ENCODE results near the gene TMEM123.
A peak's percentile ranks its signal among the peaks of the same experiment; 100 is the strongest.

Gene TMEM123

DNA sequence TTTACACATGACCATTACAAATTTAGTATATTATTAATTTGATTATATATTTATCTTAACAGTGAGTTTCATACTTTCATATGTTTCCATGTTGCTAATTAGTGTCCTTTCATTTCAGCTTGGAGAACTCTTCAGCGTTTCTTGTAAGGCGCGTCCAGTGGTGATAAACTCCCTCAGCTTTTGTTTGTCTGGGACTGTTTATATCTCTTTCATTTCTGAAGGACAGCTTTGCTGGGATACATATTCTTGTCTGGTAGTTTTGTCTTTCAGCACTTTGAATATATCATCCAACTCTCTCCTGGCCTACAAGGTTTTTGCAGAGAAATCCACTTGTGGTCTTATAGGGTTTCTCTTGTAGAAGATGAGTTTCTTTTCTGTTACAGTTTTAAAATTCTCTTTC, 93.2 kb downstream of the TMEM123 start:
- no peaks in the 10 kb centered on the region for H3K4me1 ChIP-seq (ENCODE audit: control insufficient read depth, insufficient read depth, low read length)
- H3K27ac ChIP-seq (ENCODE audit: low read length), result no peak overlapping the region
- H3K36me3 ChIP-seq (ENCODE audit: control insufficient read depth in 2 of 2, insufficient read depth in 2 of 2, low read length in 2 of 2), result peaks cover 9 to 21% of the 10 kb centered on the region in 2 donors
- H3K27me3 ChIP-seq (ENCODE audit: control insufficient read depth in 1 of 2, insufficient read depth in 2 of 2, low read length in 2 of 2), result no peaks in the 10 kb centered on the region
- no peak overlapping the region for H3K9ac ChIP-seq (ENCODE audit: low read length in 2 of 2)
- no peaks in the 10 kb centered on the region for H3K9me3 ChIP-seq (ENCODE audit: control insufficient read depth in 2 of 2, low read length in 2 of 2)
- no peak overlapping the region for H3K4me3 ChIP-seq (ENCODE audit: low read length in 2 of 2)

DNA sequence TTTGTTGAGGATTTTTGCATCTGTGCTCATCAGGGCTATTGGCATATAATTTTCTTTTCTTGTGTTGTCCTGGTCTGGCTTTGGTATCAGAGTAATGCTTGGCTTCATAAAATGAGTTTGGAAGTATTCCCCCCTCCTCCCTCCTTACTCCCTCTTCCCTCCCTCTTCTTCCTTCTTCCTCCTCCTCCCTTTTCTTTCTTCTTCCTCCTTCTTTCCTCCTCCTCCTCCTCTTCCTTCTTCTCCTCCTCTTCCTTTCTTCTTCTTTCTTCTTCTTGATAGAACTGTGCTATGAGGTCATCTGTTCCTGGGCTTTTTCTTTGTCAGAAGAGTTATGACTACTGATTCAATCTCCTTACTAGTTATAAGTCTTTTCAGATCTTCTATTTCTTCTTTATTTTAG, 95.4 kb downstream of the TMEM123 start:
- Histone ChIP-seq H3K9me3 (ENCODE audit: control insufficient read depth in 2 of 2, low read length in 2 of 2) (no peaks in the 10 kb centered on the region), H3K27me3 (ENCODE audit: control insufficient read depth in 1 of 2, insufficient read depth in 2 of 2, low read length in 2 of 2) (no peaks in the 10 kb centered on the region), H3K36me3 (ENCODE audit: control insufficient read depth in 2 of 2, insufficient read depth in 2 of 2, low read length in 2 of 2) (peaks cover 9 to 18% of the 10 kb centered on the region in 2 donors), H3K27ac (ENCODE audit: low read length) (no peak overlapping the region), H3K4me1 (ENCODE audit: control insufficient read depth, insufficient read depth, low read length) (no peaks in the 10 kb centered on the region), H3K9ac (ENCODE audit: low read length in 2 of 2) (no peak overlapping the region), H3K4me3 (ENCODE audit: low read length in 2 of 2) (no peak overlapping the region)

- H3K9ac ChIP-seq (ENCODE audit: low read length in 2 of 2), result peak overlapping the region; percentile 96 to 98
- peak overlapping the region; percentile 93 to 94 for H3K4me3 ChIP-seq (ENCODE audit: low read length in 2 of 2)
- H3K27ac ChIP-seq (ENCODE audit: low read length), result peak overlapping the region; percentile 94
- H3K9me3 ChIP-seq (ENCODE audit: control insufficient read depth in 2 of 2, low read length in 2 of 2), result no peaks in the 10 kb centered on the region
- H3K36me3 ChIP-seq (ENCODE audit: control insufficient read depth in 2 of 2, insufficient read depth in 2 of 2, low read length in 2 of 2), result peaks cover 2 to 6% of the 10 kb centered on the region in 2 donors
- no peaks in the 10 kb centered on the region for H3K27me3 ChIP-seq (ENCODE audit: control insufficient read depth in 1 of 2, insufficient read depth in 2 of 2, low read length in 2 of 2)
- H3K4me1 ChIP-seq (ENCODE audit: control insufficient read depth, insufficient read depth, low read length), result peaks cover 10% of the 10 kb centered on the region
These were observed 104.8 kb downstream of the TMEM123 start for GRCh38 chr11:102347462-102348370.

- peak within 1 kb of the TSS; percentile 93 to 94 for H3K4me3 ChIP-seq (ENCODE audit: low read length in 2 of 2)
- peaks cover 2 to 6% of the 10 kb centered on the region in 2 donors for H3K36me3 ChIP-seq (ENCODE audit: control insufficient read depth in 2 of 2, insufficient read depth in 2 of 2, low read length in 2 of 2)
- no peaks in the 10 kb centered on the region for H3K9me3 ChIP-seq (ENCODE audit: control insufficient read depth in 2 of 2, low read length in 2 of 2)
- no peaks in the 10 kb centered on the region for H3K27me3 ChIP-seq (ENCODE audit: control insufficient read depth in 1 of 2, insufficient read depth in 2 of 2, low read length in 2 of 2)
- peak within 1 kb of the TSS; percentile 96 to 98 for H3K9ac ChIP-seq (ENCODE audit: low read length in 2 of 2)
- peaks cover 10% of the 10 kb centered on the region for H3K4me1 ChIP-seq (ENCODE audit: control insufficient read depth, insufficient read depth, low read length)
- peak within 1 kb of the TSS; percentile 94 for H3K27ac ChIP-seq (ENCODE audit: low read length)
These were observed 105.7 kb downstream of the TMEM123 start, which contains the start of gene BIRC2 for GRCh38 chr11:102346748-102347461. Gene BIRC2 (plus strand): TSS chr11:102347214. CDS start chr11:102349855, 2,641 bp downstream.

DNA sequence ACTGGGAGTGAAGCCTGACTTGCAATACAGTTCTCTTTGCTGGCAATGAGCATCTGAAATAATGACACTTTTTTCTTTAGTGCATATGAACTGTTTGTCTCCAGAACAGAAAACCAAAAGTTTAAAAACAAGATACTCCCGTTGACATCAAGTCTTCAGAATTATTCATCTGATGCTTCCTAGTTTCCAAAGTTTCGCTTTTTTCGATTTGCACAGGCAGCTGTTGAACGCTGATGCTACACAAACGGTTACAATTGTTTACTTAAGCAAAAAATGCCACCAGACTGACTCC, 106.2 kb downstream of the TMEM123 start:
- Histone ChIP-seq H3K27ac (ENCODE audit: low read length) (peak overlapping the region; percentile 94), H3K27me3 (ENCODE audit: control insufficient read depth in 1 of 2, insufficient read depth in 2 of 2, low read length in 2 of 2) (no peaks in the 10 kb centered on the region), H3K4me1 (ENCODE audit: control insufficient read depth, insufficient read depth, low read length) (peaks cover 10% of the 10 kb centered on the region), H3K9me3 (ENCODE audit: control insufficient read depth in 2 of 2, low read length in 2 of 2) (no peaks in the 10 kb centered on the region), H3K9ac (ENCODE audit: low read length in 2 of 2) (peak overlapping the region; percentile 96 to 98), H3K4me3 (ENCODE audit: low read length in 2 of 2) (peak overlapping the region; percentile 93 to 94), H3K36me3 (ENCODE audit: control insufficient read depth in 2 of 2, insufficient read depth in 2 of 2, low read length in 2 of 2) (peaks cover 0 to 6% of the 10 kb centered on the region in 2 donors)

Data from stomach smooth muscle (tissue), 2 donors.